Breast epithelium (tissue), 3 donors: Measurements from ENCODE around the gene DRGX.

Experiments
- POLR2A ChIP-seq: fragments of 450-650 bp; IDR thresholded peaks from one replicate; pipeline ENCODE4 v1.6.1; 2016; ENCODE audit warnings: antibody characterized with exemption, mild to moderate bottlenecking, moderate library complexity
- POLR2AphosphoS5 ChIP-seq, 3 donors: sonication (generic); formaldehyde crosslinking; IDR thresholded peaks; one replicate each; pipeline ENCODE4 v1.6.1; 2017; ENCODE audit warnings: antibody characterized with exemption in 3 of 3
- TF ChIP-seq, protein P1 (sequence below), 3 donors: fragments of 450-650 bp; IDR thresholded peaks; one replicate each; pipeline ENCODE4 v1.5.1; 2016 to 2017; ENCODE audit warnings: antibody characterized with exemption in 3 of 3, mild to moderate bottlenecking in 3 of 3, moderate library complexity in 3 of 3

GRCh38 chr10:49385939-49386922 lies 9.7 kb downstream of the DRGX start:
- TF ChIP-seq, protein P1, sequence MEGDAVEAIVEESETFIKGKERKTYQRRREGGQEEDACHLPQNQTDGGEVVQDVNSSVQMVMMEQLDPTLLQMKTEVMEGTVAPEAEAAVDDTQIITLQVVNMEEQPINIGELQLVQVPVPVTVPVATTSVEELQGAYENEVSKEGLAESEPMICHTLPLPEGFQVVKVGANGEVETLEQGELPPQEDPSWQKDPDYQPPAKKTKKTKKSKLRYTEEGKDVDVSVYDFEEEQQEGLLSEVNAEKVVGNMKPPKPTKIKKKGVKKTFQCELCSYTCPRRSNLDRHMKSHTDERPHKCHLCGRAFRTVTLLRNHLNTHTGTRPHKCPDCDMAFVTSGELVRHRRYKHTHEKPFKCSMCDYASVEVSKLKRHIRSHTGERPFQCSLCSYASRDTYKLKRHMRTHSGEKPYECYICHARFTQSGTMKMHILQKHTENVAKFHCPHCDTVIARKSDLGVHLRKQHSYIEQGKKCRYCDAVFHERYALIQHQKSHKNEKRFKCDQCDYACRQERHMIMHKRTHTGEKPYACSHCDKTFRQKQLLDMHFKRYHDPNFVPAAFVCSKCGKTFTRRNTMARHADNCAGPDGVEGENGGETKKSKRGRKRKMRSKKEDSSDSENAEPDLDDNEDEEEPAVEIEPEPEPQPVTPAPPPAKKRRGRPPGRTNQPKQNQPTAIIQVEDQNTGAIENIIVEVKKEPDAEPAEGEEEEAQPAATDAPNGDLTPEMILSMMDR (IDR thresholded peaks at IDR 0.05) = no peak
- no peak for TF ChIP-seq POLR2AphosphoS5 (IDR thresholded peaks at IDR 0.05)
- no peak for TF ChIP-seq POLR2A
